Nucleus accumbens (tissue), 56 donors: ENCODE data around the gene MSS51.

Experiments
- DNase-seq, 56 donors: peaks; one replicate each; lab custom pipeline; 2025; lab: John Stamatoyannopoulos, UW

The MSS51 gene

GRCh38 chr10:73433538-73433867 is at the start of gene MSS51:
MSS51 (minus strand) TSS chr10:73433561; CDS start chr10:73428284, 5,277 bp downstream.
- DNase-seq: no peak

GRCh38 chr10:73480158-73480557 is 46.8 kb upstream of the MSS51 start:
- DNase-seq: no peak

GRCh38 chr10:73478636-73479035 is 45.3 kb upstream of the MSS51 start:
- DNase-seq: no peak

- no peak for DNase-seq
Measured at GRCh38 chr10:73471226-73471625, 37.9 kb upstream of the MSS51 start.

GRCh38 chr10:73469579-73469978 is 36.2 kb upstream of the MSS51 start:
- no peak for DNase-seq

- no peak for DNase-seq
Measured at GRCh38 chr10:73467206-73467605, 33.8 kb upstream of the MSS51 start.

GRCh38 chr10:73465978-73466726 is 32.8 kb upstream of the MSS51 start:
- DNase-seq: no peak

GRCh38 chr10:73460897-73461296 is 27.5 kb upstream of the MSS51 start:
- DNase-seq: no peak

- no peak for DNase-seq
Measured at GRCh38 chr10:73459683-73460314, 26.4 kb upstream of the MSS51 start.

- no peak for DNase-seq
Measured at GRCh38 chr10:73456187-73456890, 23.0 kb upstream of the MSS51 start.

- DNase-seq: no peak
Measured at GRCh38 chr10:73449113-73449512, 15.8 kb upstream of the MSS51 start.

GRCh38 chr10:73448384-73448783 is 15.0 kb upstream of the MSS51 start:
- DNase-seq: no peak

GRCh38 chr10:73446926-73447325 is 13.6 kb upstream of the MSS51 start:
- DNase-seq: no peak

GRCh38 chr10:73444457-73444856 is 11.1 kb upstream of the MSS51 start:
- no peak for DNase-seq

GRCh38 chr10:73439605-73440312 is 6.4 kb upstream of the MSS51 start:
- DNase-seq: peak in 2 of 56 donors; percentile 4 to 6

- no peak for DNase-seq
Measured at GRCh38 chr10:73439055-73439454, 5.7 kb upstream of the MSS51 start.

GRCh38 chr10:73432646-73433537 is 469 bp downstream of the MSS51 start:
- no peak for DNase-seq

- DNase-seq: no peak
Measured at GRCh38 chr10:73426318-73426717, 7.0 kb downstream of the MSS51 start.

GRCh38 chr10:73424478-73424877 is 8.9 kb downstream of the MSS51 start:
- DNase-seq: no peak

- no peak for DNase-seq
Measured at GRCh38 chr10:73423309-73423708, 10.1 kb downstream of the MSS51 start.
